ENCODE data around the gene RARA.
"Not testable (repeated sequence)": the region's sequence is repeated elsewhere in the genome, so short reads cannot be mapped to it uniquely, and the experiment has no call there.

- TF ChIP-seq CTCF (conservative IDR thresholded peaks at IDR 0.05; ENCODE audit: low read depth, low read length); USF2 (IDR thresholded peaks at IDR 0.05; ENCODE audit: low read depth, low read length); RAD21 (IDR thresholded peaks at IDR 0.05; ENCODE audit: low read length); POLR2A (IDR thresholded peaks at IDR 0.05; ENCODE audit: low read depth, low read length): not testable (repeated sequence)
Measured at GRCh38 chr17:40375786-40376185, 66.8 kb downstream of the RARA start.

All from IMR-90 (cell line).